BLaER1 treated with 17β-estradiol and CSF1 and Interleukin-3, amounts not matched to agents 10 nM and 100 nM (cell line): ENCODE results near the gene TTL.

ENCODE experiments used
- H3K27ac ChIP-seq, 11 experiments: shearing (Covaris generic); formaldehyde crosslinking; 2 replicates each; pipeline ENCODE4 v1.8.1; 2022
- H3K27me3 ChIP-seq, 11 experiments: shearing (Covaris generic); formaldehyde crosslinking; 2 replicates each; pipeline ENCODE4 v1.8.1; 2022
- H3K36me3 ChIP-seq, 11 experiments: shearing (Covaris generic); formaldehyde crosslinking; 2 replicates each; pipeline ENCODE4 v1.8.1; 2022
- H3K4me1 ChIP-seq, 10 experiments: shearing (Covaris generic); formaldehyde crosslinking; 2 replicates each; pipeline ENCODE4 v1.8.1; 2022
- H3K4me2 ChIP-seq, 11 experiments: shearing (Covaris generic); formaldehyde crosslinking; 2 replicates each; pipeline ENCODE4 v1.8.1; 2022
- H3K4me3 ChIP-seq, 10 experiments: shearing (Covaris generic); formaldehyde crosslinking; 2 replicates each; pipeline ENCODE4 v1.8.1; 2022
- H3K9ac ChIP-seq, 11 experiments: shearing (Covaris generic); formaldehyde crosslinking; 2 replicates each; pipeline ENCODE4 v1.8.1; 2022
- H3K9me3 ChIP-seq, 11 experiments: shearing (Covaris generic); formaldehyde crosslinking; replicated peaks in 1 of 11; 2 replicates each; pipeline ENCODE4 v1.8.1; 2022
- H4K20me1 ChIP-seq, 11 experiments: shearing (Covaris generic); formaldehyde crosslinking; 2 replicates each; pipeline ENCODE4 v1.8.1; 2022
- Cebpa-rat ChIP-seq, 11 experiments: shearing (Covaris generic); IDR thresholded peaks; 2 replicates each; pipeline ENCODE4 v1.8.1; 2022

Gene TTL

GRCh38 chr2:112583497-112584133 lies 101.7 kb downstream of the TTL start:
- H3K27me3 ChIP-seq: no peaks in the 10 kb centered on the region
- H3K9me3 ChIP-seq: peaks cover 0 to 26% (median 17%) of the 10 kb centered on the region in 11 experiments; a peak in 14 of 22 replicates
- peaks cover 0 to 9% (median 0%) of the 10 kb centered on the region in 11 experiments; a peak in 3 of 22 replicates for H4K20me1 ChIP-seq
- peaks cover 0 to 29% (median 0%) of the 10 kb centered on the region in 11 experiments; a peak in 11 of 22 replicates for H3K36me3 ChIP-seq
- H3K9ac ChIP-seq: peak overlapping the region; percentile 65 to 82 (median 74); a peak in 19 of 22 replicates
- peak overlapping the region; percentile 55 to 77 (median 64) for H3K4me3 ChIP-seq
- H3K4me2 ChIP-seq: peak overlapping the region; percentile 71 to 97 (median 82)
- H3K4me1 ChIP-seq: peaks cover 16 to 60% (median 32%) of the 10 kb centered on the region in 10 experiments
- TF ChIP-seq Cebpa-rat (IDR thresholded peaks at IDR 0.05): no peak
- H3K27ac ChIP-seq: peak overlapping the region; percentile 78 to 92 (median 83); a peak in 21 of 22 replicates

- Histone ChIP-seq H3K4me2 (peak within 1 kb of the TSS; percentile 71 to 97 (median 82)), H3K27me3 (no peaks in the 10 kb centered on the region), H3K36me3 (peaks cover 0 to 35% (median 0%) of the 10 kb centered on the region in 11 experiments; a peak in 11 of 22 replicates), H3K9ac (peak within 1 kb of the TSS; percentile 65 to 82 (median 74)), H3K4me3 (peak within 1 kb of the TSS; percentile 55 to 77 (median 64)), H4K20me1 (peaks cover 0 to 2% (median 0%) of the 10 kb centered on the region in 11 experiments; a peak in 2 of 22 replicates), H3K4me1 (peaks cover 12 to 55% (median 29%) of the 10 kb centered on the region in 10 experiments), H3K27ac (peak within 1 kb of the TSS; percentile 78 to 92 (median 83)), H3K9me3 (peaks cover 0 to 26% (median 17%) of the 10 kb centered on the region in 11 experiments; a peak in 14 of 22 replicates)
- peak; percentile 42 to 89 (median 80); a peak in 18 of 22 replicates for TF ChIP-seq Cebpa-rat (IDR thresholded peaks at IDR 0.05)
These were observed 102.4 kb downstream of the TTL start, which contains the start of gene CHCHD5 for GRCh38 chr2:112584134-112584890. TSS of gene CHCHD5 (plus strand) at chr2:112584609. CDS start at chr2:112584648, 39 bp downstream.

GRCh38 chr2:112584891-112585250 lies 102.9 kb downstream of the TTL start:
- peak overlapping the region; percentile 55 to 77 (median 64) for H3K4me3 ChIP-seq
- H3K9ac ChIP-seq: peak overlapping the region; percentile 65 to 82 (median 74)
- peaks cover 0 to 26% (median 17%) of the 10 kb centered on the region in 11 experiments; a peak in 14 of 22 replicates for H3K9me3 ChIP-seq
- no peaks in the 10 kb centered on the region for H3K27me3 ChIP-seq
- peaks cover 12 to 54% (median 28%) of the 10 kb centered on the region in 10 experiments for H3K4me1 ChIP-seq
- TF ChIP-seq Cebpa-rat (IDR thresholded peaks at IDR 0.05): no peak
- H3K36me3 ChIP-seq: peaks cover 0 to 40% (median 0%) of the 10 kb centered on the region in 11 experiments; a peak in 11 of 22 replicates
- peak overlapping the region; percentile 71 to 97 (median 82) for H3K4me2 ChIP-seq
- no peaks in the 10 kb centered on the region; a peak in 2 of 22 replicates for H4K20me1 ChIP-seq
- H3K27ac ChIP-seq: peak overlapping the region; percentile 78 to 92 (median 83)

- Histone ChIP-seq H3K4me1 (peaks cover 12 to 54% (median 28%) of the 10 kb centered on the region in 10 experiments), H3K4me3 (peak overlapping the region; percentile 55 to 77 (median 64)), H3K9me3 (peaks cover 0 to 26% (median 17%) of the 10 kb centered on the region in 11 experiments; a peak in 14 of 22 replicates), H3K27me3 (no peaks in the 10 kb centered on the region), H3K27ac (peak overlapping the region; percentile 78 to 92 (median 83); a peak in 19 of 22 replicates), H4K20me1 (no peaks in the 10 kb centered on the region), H3K9ac (peak overlapping the region in 9 of 11 experiments; percentile 65 to 82 (median 76); a peak in 12 of 22 replicates), H3K36me3 (peaks cover 0 to 45% (median 0%) of the 10 kb centered on the region in 11 experiments; a peak in 11 of 22 replicates), H3K4me2 (peak overlapping the region; percentile 71 to 97 (median 82))
- no peak for TF ChIP-seq Cebpa-rat (IDR thresholded peaks at IDR 0.05)
These were observed 103.4 kb downstream of the TTL start for GRCh38 chr2:112585400-112585799.

GRCh38 chr2:112585873-112586464 lies 104.0 kb downstream of the TTL start:
- H3K27me3 ChIP-seq: no peaks in the 10 kb centered on the region
- peaks cover 0 to 26% (median 17%) of the 10 kb centered on the region in 11 experiments; a peak in 14 of 22 replicates for H3K9me3 ChIP-seq
- no peaks in the 10 kb centered on the region for H4K20me1 ChIP-seq
- peak overlapping the region in 9 of 11 experiments; percentile 71 to 97 (median 79); a peak in 16 of 22 replicates for H3K4me2 ChIP-seq
- H3K9ac ChIP-seq: no peak overlapping the region
- H3K4me1 ChIP-seq: peaks cover 12 to 54% (median 28%) of the 10 kb centered on the region in 10 experiments
- peak overlapping the region in 2 of 11 experiments; percentile 90 to 92; a peak in 3 of 22 replicates for H3K27ac ChIP-seq
- no peak overlapping the region; a peak in 1 of 20 replicates for H3K4me3 ChIP-seq
- TF ChIP-seq Cebpa-rat (IDR thresholded peaks at IDR 0.05): no peak
- H3K36me3 ChIP-seq: peaks cover 0 to 48% (median 0%) of the 10 kb centered on the region in 11 experiments; a peak in 11 of 22 replicates

GRCh38 chr2:112588611-112589045 lies 106.7 kb downstream of the TTL start:
- no peak; a peak in 1 of 22 replicates for TF ChIP-seq Cebpa-rat (IDR thresholded peaks at IDR 0.05)
- no peak overlapping the region for H3K27ac ChIP-seq
- no peak overlapping the region for H3K9ac ChIP-seq
- H3K9me3 ChIP-seq: peaks cover 0 to 23% (median 16%) of the 10 kb centered on the region in 11 experiments; a peak in 14 of 22 replicates
- no peaks in the 10 kb centered on the region for H4K20me1 ChIP-seq
- peaks cover 12 to 39% (median 24%) of the 10 kb centered on the region in 10 experiments for H3K4me1 ChIP-seq
- no peaks in the 10 kb centered on the region for H3K27me3 ChIP-seq
- H3K4me2 ChIP-seq: peak overlapping the region in 5 of 11 experiments; percentile 4 to 45 (median 15); a peak in 7 of 22 replicates
- peaks cover 0 to 56% (median 0%) of the 10 kb centered on the region in 11 experiments; a peak in 11 of 22 replicates for H3K36me3 ChIP-seq
- no peak overlapping the region for H3K4me3 ChIP-seq
